Activated CD4-positive, CD25-positive, alpha-beta regulatory T cell treated with anti-CD3 and anti-CD28 coated beads, Interleukin-2, amount 50 U/mL, for 16 hours (primary cell): Measurements from ENCODE around the gene ACIN1.

Experiments
- DNase-seq: peaks from one replicate; pipeline ENCODE4 v3.0.0-alpha.2; 2020; ENCODE audit warnings: low read depth, low spot score

The ACIN1 gene

DNA sequence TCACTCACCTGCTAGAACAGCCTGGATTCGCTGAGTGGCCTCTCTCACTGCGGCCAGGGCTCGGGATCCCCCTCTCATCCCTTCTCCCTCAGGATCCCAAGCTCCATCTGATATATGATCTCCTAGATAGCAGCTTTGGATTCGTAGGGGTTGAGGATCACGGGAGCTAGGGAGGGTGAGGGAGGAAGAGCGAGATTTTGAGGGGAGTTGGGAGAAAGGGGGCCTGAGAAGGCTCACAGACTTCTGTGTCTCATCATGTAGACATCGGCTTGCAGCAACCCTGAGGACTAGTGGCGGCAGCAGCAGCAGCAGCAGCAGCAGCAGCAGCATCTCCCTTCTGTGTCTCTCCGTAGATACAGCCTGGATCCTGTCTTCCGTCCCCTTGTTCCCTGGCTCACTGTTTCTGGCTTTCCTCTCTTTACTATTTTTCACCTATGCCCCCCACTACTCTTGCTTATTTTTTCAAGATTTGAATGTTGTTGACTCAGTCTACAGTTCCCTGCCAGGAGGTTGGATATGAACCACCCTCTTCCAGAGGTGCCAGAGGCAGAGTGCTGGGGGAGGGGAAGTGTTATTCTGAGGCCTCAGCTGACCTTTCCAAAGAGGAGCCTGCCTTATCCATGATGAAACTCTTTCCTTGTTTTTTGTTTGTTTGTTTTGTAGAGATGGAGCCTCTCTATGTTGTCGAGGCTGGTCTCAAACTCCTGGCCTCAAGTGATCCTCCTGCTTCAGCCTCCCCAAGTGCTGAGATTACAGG lies 9.8 kb upstream of the ACIN1 start, which contains the start of gene CIROP:
CIROP (minus strand) TSS at position 399 of the 757 bp plus-strand sequence; CDS start at position 330, 69 bp downstream.
- no peak for DNase-seq

DNA sequence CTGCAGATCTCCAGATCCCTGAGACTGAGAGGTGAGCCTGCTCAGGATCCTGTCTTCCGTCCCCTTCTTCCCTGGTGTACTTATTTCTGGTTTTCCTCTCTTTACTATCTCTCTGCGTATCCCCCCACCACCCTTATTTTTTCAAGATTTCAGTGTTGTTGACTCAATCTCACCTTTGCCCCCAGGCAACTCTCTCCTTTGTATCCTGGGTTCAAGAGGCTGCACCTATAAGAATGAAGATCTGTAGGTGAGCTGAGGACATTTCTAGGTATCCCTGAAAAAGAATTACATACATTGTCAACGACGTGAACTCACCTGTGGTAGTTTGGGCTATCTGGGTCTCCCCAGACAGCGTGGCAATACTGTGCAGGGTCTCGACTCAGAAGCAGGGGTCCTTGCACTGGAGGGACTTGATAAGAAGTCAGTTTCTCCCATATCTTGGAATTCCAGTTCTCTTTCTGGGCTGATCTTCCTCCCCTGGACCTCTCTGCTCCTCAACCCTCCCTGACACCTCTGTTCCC lies 9.2 kb upstream of the ACIN1 start:
- DNase-seq, result no peak

DNA sequence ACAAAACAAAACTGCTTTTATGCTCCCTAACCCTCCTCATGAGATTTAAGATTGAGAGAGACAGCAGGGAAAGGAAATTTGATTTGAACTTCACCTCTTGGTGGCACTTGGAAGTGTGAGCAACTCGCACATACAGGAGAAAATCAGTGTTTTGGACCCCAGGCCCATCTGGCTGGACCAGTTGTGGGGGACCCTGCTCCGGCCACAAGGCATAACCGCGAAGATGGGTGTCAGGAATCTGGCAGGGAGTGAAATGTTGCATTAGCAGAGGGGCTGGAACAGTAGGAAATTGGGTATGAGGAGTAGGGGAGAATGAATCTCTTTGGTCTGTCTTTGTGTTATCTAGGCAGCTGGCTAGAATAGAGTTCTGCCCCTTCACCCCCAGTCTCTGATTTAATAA lies 8.6 kb upstream of the ACIN1 start:
- DNase-seq, result no peak

DNA sequence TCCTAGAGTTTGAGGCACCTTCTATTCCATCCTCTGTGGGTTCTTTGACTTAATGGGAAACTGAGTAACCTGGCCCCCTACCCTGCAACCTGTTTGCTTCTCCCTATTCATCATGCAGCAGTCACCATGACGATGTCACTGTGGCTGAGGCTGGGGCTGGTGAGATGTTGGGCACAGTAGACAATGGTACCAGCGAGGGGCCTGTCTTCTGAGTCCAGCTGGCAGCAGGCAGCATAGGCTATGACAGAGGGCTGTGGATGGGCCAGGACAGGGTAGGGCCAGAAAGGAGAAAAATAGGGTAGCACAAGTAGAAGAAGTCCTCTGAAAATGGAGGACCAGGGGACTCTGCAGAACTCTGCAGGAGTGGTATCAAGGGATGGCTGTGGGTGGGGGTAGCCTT lies 7.9 kb upstream of the ACIN1 start:
- no peak for DNase-seq

DNA sequence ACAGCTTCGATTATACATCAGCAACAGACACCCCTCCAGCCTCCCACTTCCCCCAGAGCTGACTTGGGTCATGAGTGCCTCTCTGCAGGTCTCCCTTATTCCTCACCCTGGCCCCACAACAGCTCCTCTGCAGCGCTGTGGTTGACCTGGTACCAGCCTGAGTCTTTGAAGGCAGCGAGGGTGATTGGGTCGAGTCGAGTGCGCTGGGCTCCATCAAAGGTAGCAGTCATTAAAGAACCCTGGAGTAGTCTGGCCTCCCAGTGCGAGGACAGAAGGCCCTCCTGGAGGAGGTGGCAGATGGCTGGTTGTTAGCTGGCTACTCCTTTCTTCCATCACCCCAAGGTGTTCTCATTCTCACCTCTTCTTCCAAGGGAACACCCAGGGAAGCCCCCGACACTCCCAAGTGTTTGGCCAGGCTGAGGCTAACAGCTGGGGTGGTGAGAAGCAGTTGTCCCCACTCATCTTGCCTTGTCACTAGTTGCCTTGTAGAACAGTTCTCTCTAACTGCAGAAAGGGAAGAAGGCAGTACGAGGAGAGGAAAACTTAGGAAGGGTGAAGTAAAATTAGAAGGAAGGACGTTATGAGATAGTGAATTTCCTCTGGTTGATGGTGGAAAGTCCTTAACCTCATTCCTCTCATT lies 7.2 kb upstream of the ACIN1 start:
- DNase-seq, result no peak

DNA sequence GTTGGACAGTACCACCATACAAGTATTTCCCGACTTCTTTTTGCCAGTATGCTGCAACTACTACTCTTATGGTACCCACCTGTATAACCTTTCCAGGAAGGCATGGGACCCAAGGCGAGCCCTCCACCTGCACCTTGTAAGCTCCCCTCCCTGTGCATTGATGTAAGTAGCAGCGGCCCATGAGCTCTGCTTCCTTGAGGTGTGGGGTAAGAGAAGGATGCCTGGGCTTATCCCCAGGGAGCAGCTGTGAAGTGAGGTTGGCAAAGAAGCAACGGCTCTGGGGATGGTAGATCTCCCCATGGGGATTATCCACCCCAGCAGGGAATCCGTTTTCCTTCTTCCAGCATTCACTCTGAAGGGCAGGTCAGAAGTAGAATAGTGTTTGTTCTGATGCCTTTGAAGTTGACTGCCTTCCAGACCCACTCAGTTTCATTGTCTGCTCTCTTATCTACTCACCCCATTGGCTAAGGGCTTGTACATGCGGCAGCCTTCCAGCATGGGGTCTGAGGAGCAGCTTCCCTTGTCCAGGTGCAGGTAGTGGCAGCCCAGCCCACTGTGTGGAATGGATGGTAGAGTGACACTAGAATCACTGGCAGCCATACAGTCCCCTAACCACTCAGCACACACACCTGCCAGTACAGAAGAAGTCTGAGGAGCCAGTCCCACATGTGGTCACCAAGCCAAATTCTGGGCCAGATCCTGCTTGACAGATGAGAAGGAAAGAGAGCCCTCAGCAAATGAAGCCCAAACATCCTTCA lies 6.5 kb upstream of the ACIN1 start:
- no peak for DNase-seq

DNA sequence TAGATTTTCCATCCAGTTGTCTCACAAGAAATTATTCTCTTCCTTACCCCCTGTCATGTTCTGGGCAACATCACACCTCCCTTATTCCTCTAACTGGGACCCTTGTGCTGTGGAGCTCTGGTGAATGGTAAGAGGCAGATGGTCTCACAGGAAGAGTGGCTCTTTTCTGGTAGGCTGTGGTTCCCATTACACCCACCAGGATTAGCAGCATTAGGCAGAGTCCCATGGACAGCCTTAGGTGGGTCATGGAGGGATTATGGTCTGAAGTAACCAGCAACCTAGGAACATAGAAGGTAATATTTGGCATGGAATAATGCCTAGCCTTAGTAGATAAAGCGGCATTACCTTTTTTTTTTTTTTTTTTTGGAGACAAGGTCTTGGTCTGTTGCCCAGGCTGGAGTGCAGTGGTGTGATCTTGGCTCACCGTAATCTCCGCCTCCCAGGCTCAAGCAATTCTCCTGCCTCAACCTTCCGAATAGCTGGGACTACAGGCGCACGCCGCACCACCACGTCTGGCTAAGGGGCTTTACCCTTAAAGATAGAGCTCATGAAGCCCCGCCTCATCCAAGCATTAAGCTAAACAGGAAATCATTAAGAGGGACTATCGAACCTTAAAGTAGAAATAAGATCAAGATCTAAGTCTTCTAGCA lies 4.4 kb upstream of the ACIN1 start:
- no peak for DNase-seq

DNA sequence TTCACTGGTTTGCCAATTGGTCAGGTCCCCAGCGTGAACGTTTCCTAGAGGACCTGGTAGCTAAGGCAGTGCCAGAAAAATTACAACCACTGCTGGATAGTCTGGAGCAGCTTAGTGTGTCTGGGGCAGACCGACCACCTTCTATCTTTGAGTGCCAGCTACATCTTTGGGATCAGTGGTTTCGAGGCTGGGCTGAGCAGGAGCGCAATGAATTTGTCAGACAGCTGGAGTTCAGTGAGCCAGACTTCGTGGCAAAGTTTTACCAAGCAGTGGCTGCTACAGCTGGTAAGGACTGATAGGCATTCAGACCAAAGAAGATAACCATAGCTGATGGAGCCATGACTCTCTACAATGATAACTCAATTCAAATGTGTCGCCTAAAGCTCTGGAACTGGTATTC lies 2.9 kb upstream of the ACIN1 start:
- DNase-seq, result no peak

DNA sequence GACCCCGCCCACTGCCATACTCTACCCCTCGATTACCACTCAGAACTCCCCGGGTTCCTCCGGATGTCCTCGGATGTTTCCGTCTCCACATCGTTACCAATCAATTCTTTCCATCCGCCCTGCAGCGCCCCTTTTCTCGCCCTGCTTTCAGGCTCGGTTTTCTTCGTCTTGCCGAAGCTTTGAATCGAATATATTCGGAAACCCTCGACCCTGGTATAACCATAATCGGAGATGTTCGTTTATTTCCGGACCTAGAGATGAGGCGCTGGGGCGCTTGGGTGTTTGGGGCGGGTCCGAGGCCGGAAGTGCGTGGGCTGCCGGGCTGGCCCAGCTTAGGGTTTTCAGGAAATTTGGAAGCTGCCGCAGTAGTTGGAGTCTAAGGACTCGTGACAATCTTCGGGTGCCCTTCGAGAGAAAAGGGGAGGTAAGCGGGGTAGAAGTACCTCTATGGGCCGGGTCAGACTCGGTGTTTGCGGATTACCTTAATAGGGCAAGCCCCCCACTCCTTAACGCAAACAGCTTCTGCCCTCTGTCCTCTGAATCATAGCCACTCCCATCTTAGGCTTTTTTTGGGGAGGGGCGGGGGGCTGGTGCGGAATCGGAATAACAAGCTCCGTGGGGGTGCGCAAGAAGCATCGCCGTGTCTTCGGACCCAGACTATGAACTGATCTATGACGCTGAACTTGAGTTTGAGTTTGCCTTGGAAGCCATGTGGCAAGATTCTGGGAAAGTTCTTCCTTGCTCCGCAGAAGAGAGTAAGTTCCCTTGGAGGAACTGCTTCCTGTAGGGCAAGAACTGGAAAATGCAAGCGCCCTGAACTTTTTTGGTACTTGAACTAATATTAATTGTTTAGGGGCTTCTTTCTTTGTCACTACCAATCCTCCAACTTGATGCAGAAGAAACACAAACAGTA lies 516 bp upstream of the ACIN1 start, which contains the start of gene C14orf119:
C14orf119 (plus strand) TSS at position 310 of the 913 bp plus-strand sequence. CDS start 2,154 bp downstream, outside the sequence.
- DNase-seq, result peak; percentile 98

DNA sequence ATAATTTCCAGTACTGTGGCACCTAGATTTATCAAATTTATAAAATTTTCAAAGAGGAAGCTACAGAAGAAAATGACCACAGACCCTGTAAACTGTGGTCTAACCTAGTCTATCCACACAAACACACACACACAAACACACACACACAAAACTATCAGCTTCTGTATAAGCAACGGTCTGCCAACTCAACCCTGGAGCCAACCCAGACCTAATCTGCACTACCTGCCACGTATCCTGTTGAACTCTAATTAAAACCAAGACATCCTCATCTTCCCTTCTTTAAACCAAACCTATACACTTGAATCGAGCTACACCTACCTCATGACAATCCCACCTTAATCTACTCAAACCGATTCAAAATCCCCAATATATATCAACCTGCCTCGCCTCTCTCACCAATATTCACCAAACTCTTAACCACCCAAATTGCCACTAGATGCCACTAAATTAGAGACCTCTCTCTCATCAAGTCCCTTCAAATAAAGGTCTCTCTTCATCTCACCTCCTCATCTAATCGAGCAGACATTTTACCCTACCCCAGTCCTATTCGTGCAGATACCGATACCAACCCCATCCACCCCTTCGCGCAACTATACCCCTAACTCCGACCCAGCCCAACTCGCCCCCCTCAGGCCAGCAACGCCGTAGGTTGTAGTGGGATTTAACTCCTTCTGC lies 808 bp downstream of the ACIN1 start:
- no peak for DNase-seq

DNA sequence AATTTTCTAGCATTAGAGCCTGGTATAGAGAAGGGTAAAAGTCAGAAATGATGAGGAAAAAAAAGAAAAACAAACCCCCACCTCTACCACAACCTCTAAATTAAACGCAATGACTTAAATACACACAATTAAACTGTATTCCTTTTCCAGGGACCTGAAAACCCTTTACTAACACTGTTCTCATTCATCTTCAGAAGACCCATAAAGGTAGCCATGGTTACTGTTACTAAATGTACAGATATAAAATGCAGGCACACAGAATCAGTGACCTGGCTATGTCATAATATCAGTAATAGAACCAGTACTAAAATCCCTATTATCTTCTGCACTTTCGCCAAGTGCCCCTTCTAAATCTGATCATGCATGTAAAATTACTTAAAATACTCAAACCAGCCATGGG lies 1.4 kb downstream of the ACIN1 start:
- no peak for DNase-seq

DNA sequence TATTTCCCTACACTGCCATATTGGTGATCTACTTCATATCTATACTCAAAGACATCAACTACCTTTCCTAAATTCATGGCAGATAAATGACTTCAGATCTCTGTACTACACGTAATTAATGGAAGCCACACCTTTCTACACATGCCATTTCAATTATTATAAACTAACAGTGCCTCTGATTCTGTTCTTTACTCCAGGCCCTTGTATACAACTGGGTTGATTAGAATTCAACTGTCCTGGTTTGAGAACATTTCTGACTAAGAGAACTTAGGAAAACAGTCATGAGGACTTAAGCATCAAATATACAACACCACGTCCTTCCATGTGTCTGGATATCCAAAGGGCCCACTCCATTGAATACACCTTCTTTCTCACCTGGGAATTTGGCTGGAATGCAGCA lies 1.8 kb downstream of the ACIN1 start:
- DNase-seq, result no peak

DNA sequence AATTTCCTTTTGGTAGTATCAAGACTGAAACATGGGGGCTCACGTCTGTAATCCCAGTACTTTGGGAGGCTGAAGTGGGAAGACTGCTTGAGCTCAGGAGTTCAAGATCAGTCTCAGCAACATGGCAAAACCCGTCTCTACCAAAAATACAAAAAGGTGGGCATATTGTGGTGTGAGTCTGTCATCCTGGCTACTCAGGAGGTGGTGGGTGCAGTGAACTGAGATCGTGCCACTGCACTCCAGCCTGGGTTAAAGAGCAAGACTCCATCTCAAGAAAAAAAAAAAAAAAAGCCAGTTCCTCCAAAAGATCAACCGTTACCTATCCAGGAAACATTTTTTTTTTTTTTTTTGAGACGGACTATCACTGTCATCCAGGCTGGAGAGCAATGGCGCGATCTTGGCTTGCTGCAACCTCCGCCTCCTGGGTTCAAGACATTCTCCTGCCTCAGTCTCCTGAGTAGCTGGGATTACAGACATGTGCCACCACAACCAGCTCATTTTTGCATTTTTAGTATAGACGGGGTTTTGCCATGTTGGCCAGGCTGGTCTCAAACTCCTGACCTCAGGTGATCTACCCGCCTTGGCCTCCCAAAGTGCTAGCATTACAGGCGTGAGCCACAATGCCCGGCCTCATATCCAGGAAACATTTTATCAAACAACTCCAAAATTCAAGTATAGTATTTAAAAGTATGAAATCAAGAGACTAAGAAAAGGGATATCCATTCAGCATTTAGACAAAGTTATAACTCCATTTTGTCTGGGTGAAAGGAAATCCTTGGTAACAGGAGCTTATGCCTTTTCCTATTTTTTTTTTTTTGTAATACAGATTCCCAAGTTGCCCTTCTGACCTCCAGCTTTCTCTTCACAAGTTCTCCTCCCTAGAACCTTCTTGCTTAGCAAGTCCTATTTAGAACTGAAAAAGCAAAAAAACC lies 3.4 kb downstream of the ACIN1 start:
- DNase-seq, result no peak

DNA sequence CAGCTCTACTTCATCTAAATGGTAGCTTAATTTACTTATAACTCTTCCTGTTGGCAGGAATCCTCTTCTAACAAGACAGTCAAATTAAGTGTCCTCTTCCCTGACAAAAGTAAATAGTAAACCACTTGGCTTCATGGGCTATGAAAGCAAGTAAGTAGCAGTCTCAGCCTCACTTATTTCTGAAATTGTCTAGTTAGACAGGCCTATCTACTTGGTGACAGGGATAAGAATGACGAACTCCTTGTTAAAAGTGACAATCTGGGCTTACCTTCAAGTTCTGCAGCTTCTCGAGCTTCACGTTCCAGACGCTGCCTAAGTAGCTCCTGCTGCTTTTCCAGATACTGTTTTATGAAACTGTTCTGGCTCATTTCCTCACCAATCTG lies 4.7 kb downstream of the ACIN1 start:
- DNase-seq, result no peak

DNA sequence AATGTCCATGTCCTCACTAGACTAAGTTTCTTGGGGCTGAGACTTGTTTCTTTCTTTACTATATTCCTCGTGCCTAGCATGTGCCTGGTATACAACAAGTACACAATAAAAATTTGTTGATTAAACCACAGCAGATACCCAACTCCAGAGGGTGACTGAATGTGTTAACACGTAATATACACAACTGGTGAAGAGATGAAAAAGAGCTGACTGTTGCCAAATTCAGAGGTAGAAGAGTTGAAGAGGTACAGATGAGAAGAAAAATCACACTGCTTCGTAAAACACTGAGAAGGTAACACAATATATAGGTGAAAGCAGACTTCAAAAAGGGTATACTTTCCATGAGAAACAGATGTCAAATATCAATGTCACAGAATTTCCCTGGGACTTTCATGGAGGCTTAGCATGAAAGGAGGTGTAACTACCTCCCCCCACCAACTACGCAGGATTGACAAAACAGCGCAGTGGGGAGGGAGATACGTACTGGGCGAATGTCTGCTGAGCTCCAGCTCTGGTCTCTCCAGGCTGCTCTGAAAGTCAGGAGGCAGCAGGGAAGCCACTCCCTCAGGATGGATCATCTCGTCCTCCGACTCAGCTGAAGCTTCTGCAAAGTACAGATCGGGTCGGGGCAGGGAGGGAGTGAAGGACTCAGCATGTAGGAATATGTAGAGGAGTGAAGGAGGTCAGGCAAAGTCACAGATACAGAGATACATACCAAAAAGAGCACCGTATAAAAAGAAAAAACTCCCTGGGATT lies 5.3 kb downstream of the ACIN1 start:
- DNase-seq, result no peak

DNA sequence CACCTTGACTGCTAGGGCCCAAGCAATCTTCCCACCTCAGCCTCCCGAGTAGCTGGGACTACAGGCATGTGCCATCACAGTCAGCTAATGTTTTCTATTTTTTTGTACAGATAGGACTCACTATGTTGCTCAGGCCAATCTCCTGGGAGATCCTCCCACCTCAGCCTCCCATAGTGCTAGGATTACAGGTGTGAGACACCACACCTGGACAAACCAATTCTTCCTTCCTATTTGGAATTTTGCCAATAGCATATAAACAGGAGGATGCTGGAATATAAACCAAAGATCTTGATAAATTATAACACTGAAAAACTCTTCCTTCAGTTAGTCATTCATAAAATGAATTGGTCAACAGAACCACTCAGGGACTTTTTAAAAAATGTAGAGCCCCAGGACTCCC lies 8.4 kb downstream of the ACIN1 start:
- no peak for DNase-seq

DNA sequence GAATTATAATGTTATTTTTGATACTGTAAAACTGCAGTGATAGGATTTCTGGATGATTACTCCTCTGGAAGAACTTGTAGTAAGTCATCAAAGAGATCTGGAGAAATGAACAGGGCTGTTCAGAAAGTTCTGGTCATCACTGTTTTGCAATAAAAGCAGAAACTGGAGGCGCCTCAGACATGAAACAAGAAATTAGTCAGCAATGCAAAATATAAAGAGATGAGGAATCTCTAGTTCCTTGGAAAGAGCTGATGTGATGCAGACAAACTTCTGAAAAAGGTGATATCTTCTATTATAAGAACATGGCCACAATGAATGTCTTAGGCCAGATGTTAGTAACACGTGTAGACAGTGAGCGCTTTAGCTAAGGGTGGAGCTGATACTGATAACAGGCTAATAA lies 9.5 kb downstream of the ACIN1 start:
- no peak for DNase-seq

DNA sequence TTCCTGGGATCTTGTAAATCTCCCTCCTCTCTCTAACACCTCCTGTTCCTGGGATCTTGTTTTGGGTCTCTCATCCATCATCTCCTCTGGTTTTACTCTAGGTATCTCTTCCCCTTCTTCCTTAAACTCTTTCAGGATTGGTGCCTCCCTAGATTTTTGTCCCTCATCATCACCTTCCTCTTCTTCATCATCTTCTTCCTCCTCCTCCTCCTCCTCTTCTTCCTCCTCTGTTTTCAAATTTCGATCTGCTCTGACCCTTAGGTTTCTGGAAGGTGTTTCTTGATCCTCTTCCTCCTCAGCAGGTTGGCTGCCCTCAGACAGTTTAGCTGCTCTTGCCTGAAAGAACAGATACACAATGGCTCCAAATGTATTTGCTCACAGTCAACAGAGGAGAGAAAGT lies 14.5 kb downstream of the ACIN1 start:
- no peak for DNase-seq
